RPMI8226 (cell line): ENCODE measurements around the gene SBNO1.

Experiments
- DNase-seq: peaks from one replicate; pipeline ENCODE4 v3.0.0-alpha.2; 2015

The SBNO1 gene

GRCh38 chr12:123242116-123242904 is 122.3 kb downstream of the SBNO1 start:
- DNase-seq, result peak; percentile 39
